DND-41 (cell line): Measurements from ENCODE around the gene TMEM45B.
"Not testable (repeated sequence)": the region's sequence is repeated elsewhere in the genome, so short reads cannot be mapped to it uniquely, and the experiment has no call there.

Experiments used
- ATAC-seq: fragments of 200-7000 bp; cut with Tn5 transposase; 3 replicates; pipeline ENCODE4 v1.9.1; 2021; ENCODE audit warnings: low read depth; ENCODE audit not compliant: insufficient read depth
- DNase-seq: peaks from one replicate; pipeline ENCODE4 v3.0.0-alpha.2; 2020
- H2AFZ ChIP-seq: 2 replicates; pipeline ENCODE4 v1.6.0; 2012; ENCODE audit warnings: low read depth, low read length
- H3K27ac ChIP-seq: 2 replicates; pipeline ENCODE4 v1.5.1; 2012; ENCODE audit warnings: low read length, inconsistent platforms
- H3K27me3 ChIP-seq: fragments of 200-600 bp; sonication (generic); 2 replicates; pipeline ENCODE4 v1.6.0; 2012; ENCODE audit warnings: low read length, mild to moderate bottlenecking, inconsistent platforms; ENCODE audit not compliant: insufficient read depth, poor library complexity
- H3K36me3 ChIP-seq: 2 replicates; pipeline ENCODE4 v1.5.1; 2012; ENCODE audit warnings: low read length, inconsistent platforms; ENCODE audit not compliant: insufficient read depth
- H3K4me1 ChIP-seq: 2 replicates; pipeline ENCODE4 v1.5.1; 2012; ENCODE audit warnings: mild to moderate bottlenecking, low read length; ENCODE audit not compliant: insufficient read depth
- H3K4me2 ChIP-seq: 2 replicates; pipeline ENCODE4 v1.6.0; 2012; ENCODE audit warnings: mild to moderate bottlenecking, moderate library complexity, low read length, inconsistent platforms; ENCODE audit not compliant: insufficient read depth
- H3K4me3 ChIP-seq, 2 experiments: fragments of 200-600 bp in 1 of 2; shearing (Covaris generic) in 1 of 2; 2 replicates each; pipeline ENCODE4 v1.5.1; 2012 to 2016; ENCODE audit warnings: inconsistent platforms in 2 of 2, low read length in 2 of 2, mild to moderate bottlenecking in 2 of 2, low read depth in 1 of 2, moderate library complexity in 1 of 2
- H3K79me2 ChIP-seq: 2 replicates; pipeline ENCODE4 v1.6.0; 2012; ENCODE audit warnings: low read length, inconsistent platforms; ENCODE audit not compliant: insufficient read depth
- H3K9ac ChIP-seq: 2 replicates; pipeline ENCODE4 v1.6.0; 2012; ENCODE audit warnings: low read depth, mild to moderate bottlenecking, inconsistent platforms, low read length, moderate library complexity
- H3K9me3 ChIP-seq: 2 replicates; pipeline ENCODE4 v1.5.1; 2012; ENCODE audit warnings: low read length, moderate library complexity, mild to moderate bottlenecking, inconsistent platforms; ENCODE audit not compliant: insufficient read depth, severe bottlenecking
- H4K20me1 ChIP-seq: 2 replicates; pipeline ENCODE4 v1.6.0; 2012; ENCODE audit warnings: low read length; ENCODE audit not compliant: insufficient read depth
- CTCF ChIP-seq: IDR thresholded peaks from 2 replicates; pipeline ENCODE4 v1.5.1; 2012; ENCODE audit warnings: borderline replicate concordance, low read length, moderate library complexity, mild to moderate bottlenecking; ENCODE audit not compliant: poor library complexity, severe bottlenecking; ENCODE audit errors: extremely low read depth
- EZH2 ChIP-seq: IDR thresholded peaks from 3 replicates; pipeline ENCODE4 v1.6.1; 2012; ENCODE audit warnings: borderline replicate concordance, low read depth, mild to moderate bottlenecking, moderate library complexity, low read length, inconsistent platforms; ENCODE audit not compliant: severe bottlenecking

Gene TMEM45B

DNA sequence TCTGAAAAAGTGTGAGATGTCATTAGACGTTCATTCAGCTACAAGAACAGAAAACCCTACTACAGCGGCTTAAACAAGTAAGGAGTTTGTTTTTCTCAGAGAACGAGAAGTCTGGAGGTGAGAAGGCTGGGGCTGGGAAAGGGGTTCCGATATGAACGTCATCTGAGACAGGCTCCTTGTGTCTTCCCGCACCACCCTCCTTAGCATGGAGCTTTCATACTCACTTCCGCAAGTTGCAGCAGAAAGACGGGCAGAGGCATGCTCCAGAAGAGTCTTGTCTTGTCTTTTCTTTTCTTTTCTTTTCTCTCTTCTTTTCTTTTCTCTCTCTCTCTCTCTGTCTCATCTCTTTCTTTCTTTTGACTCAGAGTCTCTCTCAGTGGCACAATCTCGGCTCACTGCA, 3.6 kb downstream of the TMEM45B start:
- Histone ChIP-seq H3K36me3 (no peaks in the 10 kb centered on the region), H4K20me1 (no peaks in the 10 kb centered on the region), H3K4me2 (no peak overlapping the region), H3K4me1 (no peaks in the 10 kb centered on the region), H3K27me3 (peaks cover 3% of the 10 kb centered on the region), H3K79me2 (no peaks in the 10 kb centered on the region), H3K4me3 (no peak overlapping the region), H3K27ac (no peak overlapping the region), H3K9me3 (no peaks in the 10 kb centered on the region), H3K9ac (no peak overlapping the region), H2AFZ (no peak overlapping the region)
- no peak for DNase-seq
- ATAC-seq = no peak
- TF ChIP-seq CTCF = no peak
- TF ChIP-seq EZH2 = no peak

GRCh38 chr11:129820228-129820627, 4.6 kb downstream of the TMEM45B start:
- H3K27ac ChIP-seq, H2AFZ ChIP-seq, DNase-seq, H3K4me3 ChIP-seq, ATAC-seq, H3K36me3 ChIP-seq, H3K4me1 ChIP-seq, H3K27me3 ChIP-seq, H4K20me1 ChIP-seq, H3K9me3 ChIP-seq, H3K9ac ChIP-seq, H3K4me2 ChIP-seq, H3K79me2 ChIP-seq: not testable (repeated sequence)

GRCh38 chr11:129823281-129823680, 7.6 kb downstream of the TMEM45B start:
- H3K79me2 ChIP-seq, H2AFZ ChIP-seq, H3K9me3 ChIP-seq, H3K4me3 ChIP-seq, H3K9ac ChIP-seq, ATAC-seq, H4K20me1 ChIP-seq, H3K4me1 ChIP-seq, H3K27me3 ChIP-seq, H3K4me2 ChIP-seq, DNase-seq, H3K27ac ChIP-seq, H3K36me3 ChIP-seq: not testable (repeated sequence)

DNA sequence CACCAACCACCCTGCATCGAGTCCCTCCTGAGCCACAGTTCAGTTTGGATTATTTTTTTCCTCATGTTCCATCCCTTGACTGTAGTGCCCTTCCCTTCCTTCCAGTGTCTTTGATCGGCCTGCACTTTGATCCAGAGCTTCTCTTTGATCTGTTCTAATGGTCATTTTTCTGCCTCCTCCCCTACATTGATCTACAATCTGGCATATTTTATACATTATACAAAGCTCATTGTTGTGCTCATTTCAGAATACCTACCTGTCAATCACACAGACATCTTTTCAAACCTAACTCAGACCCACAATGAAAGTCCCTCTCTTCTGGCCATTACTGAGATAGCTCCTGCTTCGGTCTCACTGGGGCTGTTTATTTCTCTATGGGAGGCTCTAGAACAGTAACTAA, 8.2 kb downstream of the TMEM45B start:
- H3K9ac ChIP-seq, H3K27ac ChIP-seq, ATAC-seq, H2AFZ ChIP-seq, H3K79me2 ChIP-seq, H3K4me2 ChIP-seq, H3K27me3 ChIP-seq, DNase-seq, H4K20me1 ChIP-seq, H3K36me3 ChIP-seq, H3K9me3 ChIP-seq, H3K4me3 ChIP-seq, H3K4me1 ChIP-seq: not testable (repeated sequence)

DNA sequence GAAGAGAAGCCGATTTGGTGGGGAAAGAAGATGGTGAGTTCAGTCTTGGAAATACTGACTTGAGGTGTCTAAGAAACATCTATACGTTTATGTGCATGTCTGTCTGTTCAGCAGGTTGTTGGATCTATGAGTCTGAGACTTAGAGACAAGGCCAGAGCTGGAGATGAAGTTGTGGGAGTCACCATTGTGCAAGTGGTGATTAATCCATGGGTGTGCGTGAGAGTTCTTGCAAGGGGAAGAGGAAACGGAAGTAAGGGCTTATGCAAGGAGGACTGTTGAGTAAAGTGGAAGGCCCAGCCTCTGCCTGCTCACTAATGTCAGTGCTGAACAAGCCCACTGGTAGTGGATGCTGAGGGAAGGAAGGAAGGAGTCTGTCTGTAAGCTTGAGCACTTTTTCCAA, 9.7 kb downstream of the TMEM45B start:
- DNase-seq = no peak
- no peaks in the 10 kb centered on the region for H3K79me2 ChIP-seq

More for the DNA sequence above, 9.7 kb downstream of the TMEM45B start:
- H3K4me2 ChIP-seq = no peak overlapping the region
- no peak overlapping the region for H3K4me3 ChIP-seq
- H4K20me1 ChIP-seq = no peaks in the 10 kb centered on the region
- no peaks in the 10 kb centered on the region for H3K9me3 ChIP-seq
- H3K9ac ChIP-seq = no peak overlapping the region
- TF ChIP-seq EZH2 (no peak), CTCF (no peak)
- no peaks in the 10 kb centered on the region for H3K4me1 ChIP-seq
- no peak overlapping the region for H3K27ac ChIP-seq
- no peak overlapping the region for H2AFZ ChIP-seq
- ATAC-seq = no peak
- H3K36me3 ChIP-seq = no peaks in the 10 kb centered on the region
- no peaks in the 10 kb centered on the region for H3K27me3 ChIP-seq
